Measurements from ENCODE around the gene RBM8A.
A peak's percentile ranks its signal among the peaks of the same experiment; 100 is the strongest.
"Not testable (repeated sequence)": the region's sequence is repeated elsewhere in the genome, so short reads cannot be mapped to it uniquely, and the experiment has no call there.

The RBM8A gene

GRCh38 chr1:145942871-145943270 lies 15.6 kb upstream of the RBM8A start:
- TF ChIP-seq CTCF (IDR thresholded peaks at IDR 0.05; ENCODE audit: low read depth, low read length): no peak
- TF ChIP-seq POLR2A (IDR thresholded peaks at IDR 0.05; ENCODE audit: extremely low read depth, insufficient read length): no peak
- no peak for TF ChIP-seq MAX (IDR thresholded peaks at IDR 0.05; ENCODE audit: low read depth, low read length)
- no peak for TF ChIP-seq MYC (IDR thresholded peaks at IDR 0.05; ENCODE audit: low read depth, low read length)
- DNase-seq (ENCODE audit: low read depth): no peak
- no peak overlapping the region for H3K4me3 ChIP-seq (ENCODE audit: low read depth, low read length)

DNA sequence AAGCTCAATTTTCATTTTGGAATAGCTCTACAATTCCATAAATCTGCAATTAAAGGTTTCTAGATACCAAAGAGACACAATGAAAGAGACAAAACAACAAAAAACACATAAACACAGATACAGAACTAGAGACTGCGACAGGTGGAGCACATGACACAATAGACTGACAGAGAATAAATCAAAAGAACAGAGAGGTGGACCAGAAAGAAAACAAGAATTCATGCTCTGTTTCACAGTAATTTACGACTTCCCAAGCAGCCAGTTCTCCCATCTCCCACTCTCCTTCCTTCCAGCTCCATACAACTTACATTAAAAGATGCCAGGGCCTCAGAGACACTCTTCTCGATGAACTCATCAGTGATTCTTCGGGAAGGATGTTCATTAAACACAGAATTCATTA lies 15.1 kb upstream of the RBM8A start:
- TF ChIP-seq MYC (IDR thresholded peaks at IDR 0.05; ENCODE audit: low read depth, low read length) (no peak), CTCF (IDR thresholded peaks at IDR 0.05; ENCODE audit: low read depth, low read length) (no peak), POLR2A (IDR thresholded peaks at IDR 0.05; ENCODE audit: extremely low read depth, insufficient read length) (no peak), MAX (IDR thresholded peaks at IDR 0.05; ENCODE audit: low read depth, low read length) (no peak)
- no peak for DNase-seq (ENCODE audit: low read depth)
- no peak overlapping the region for H3K4me3 ChIP-seq (ENCODE audit: low read depth, low read length)

- H3K4me3 ChIP-seq (ENCODE audit: low read depth, low read length): no peak overlapping the region
- no peak for DNase-seq (ENCODE audit: low read depth)
- TF ChIP-seq MAX (IDR thresholded peaks at IDR 0.05; ENCODE audit: low read depth, low read length) (no peak), POLR2A (IDR thresholded peaks at IDR 0.05; ENCODE audit: extremely low read depth, insufficient read length) (no peak), MYC (IDR thresholded peaks at IDR 0.05; ENCODE audit: low read depth, low read length) (no peak), CTCF (IDR thresholded peaks at IDR 0.05; ENCODE audit: low read depth, low read length) (no peak)
These were observed 10.2 kb upstream of the RBM8A start for GRCh38 chr1:145937436-145937835.

- DNase-seq (ENCODE audit: low read depth): no peak
- no peak for TF ChIP-seq CTCF (IDR thresholded peaks at IDR 0.05; ENCODE audit: low read depth, low read length)
- TF ChIP-seq POLR2A (IDR thresholded peaks at IDR 0.05; ENCODE audit: extremely low read depth, insufficient read length): no peak
- TF ChIP-seq MAX (IDR thresholded peaks at IDR 0.05; ENCODE audit: low read depth, low read length): no peak
- no peak for TF ChIP-seq MYC (IDR thresholded peaks at IDR 0.05; ENCODE audit: low read depth, low read length)
These were observed 9.0 kb upstream of the RBM8A start for GRCh38 chr1:145936247-145936646.

DNA sequence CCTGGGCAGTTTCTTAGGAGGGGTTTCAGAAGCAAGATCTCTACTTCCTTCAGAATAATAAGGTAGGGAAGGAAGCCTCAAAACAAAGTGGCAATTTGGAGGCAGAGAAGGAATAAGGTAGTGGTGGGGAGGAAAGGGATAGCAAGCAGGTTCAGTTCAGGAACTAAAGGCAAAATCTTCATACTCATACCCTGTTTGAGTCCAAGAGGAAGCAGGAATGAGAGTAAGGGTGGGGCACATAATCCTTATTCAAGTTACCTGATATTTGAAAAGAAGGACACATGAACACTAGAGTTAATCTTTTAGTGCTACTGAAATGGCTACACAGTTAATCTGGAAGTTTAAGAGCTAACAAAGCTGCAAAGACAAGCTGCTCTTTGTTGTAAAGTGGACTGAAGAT lies 8.4 kb upstream of the RBM8A start:
- no peak overlapping the region for H3K4me3 ChIP-seq (ENCODE audit: low read depth, low read length)
- DNase-seq (ENCODE audit: low read depth): no peak
- TF ChIP-seq MAX (IDR thresholded peaks at IDR 0.05; ENCODE audit: low read depth, low read length): no peak

More at GRCh38 chr1:145936247-145936646, 9.0 kb upstream of the RBM8A start:
- no peak overlapping the region for H3K4me3 ChIP-seq (ENCODE audit: low read depth, low read length)

GRCh38 chr1:145932522-145933009 lies 5.3 kb upstream of the RBM8A start:
- H3K4me3 ChIP-seq (ENCODE audit: low read depth, low read length): not testable (repeated sequence)
- TF ChIP-seq MAX (IDR thresholded peaks at IDR 0.05; ENCODE audit: low read depth, low read length): peak; percentile 49
- DNase-seq (ENCODE audit: low read depth): peak; percentile 78

Measured in NB4 (cell line).